HG03097 (cell line): ENCODE measurements around the gene NECTIN3.
A peak's percentile ranks its signal among the peaks of the same experiment; 100 is the strongest.

ENCODE experiments used
- ATAC-seq: cut with Tn5 transposase; IDR thresholded peaks from one replicate; pipeline ENCODE4 v1.9.1; 2021; ENCODE audit not compliant: unreplicated experiment, low FRiP score

Gene NECTIN3, protein sequence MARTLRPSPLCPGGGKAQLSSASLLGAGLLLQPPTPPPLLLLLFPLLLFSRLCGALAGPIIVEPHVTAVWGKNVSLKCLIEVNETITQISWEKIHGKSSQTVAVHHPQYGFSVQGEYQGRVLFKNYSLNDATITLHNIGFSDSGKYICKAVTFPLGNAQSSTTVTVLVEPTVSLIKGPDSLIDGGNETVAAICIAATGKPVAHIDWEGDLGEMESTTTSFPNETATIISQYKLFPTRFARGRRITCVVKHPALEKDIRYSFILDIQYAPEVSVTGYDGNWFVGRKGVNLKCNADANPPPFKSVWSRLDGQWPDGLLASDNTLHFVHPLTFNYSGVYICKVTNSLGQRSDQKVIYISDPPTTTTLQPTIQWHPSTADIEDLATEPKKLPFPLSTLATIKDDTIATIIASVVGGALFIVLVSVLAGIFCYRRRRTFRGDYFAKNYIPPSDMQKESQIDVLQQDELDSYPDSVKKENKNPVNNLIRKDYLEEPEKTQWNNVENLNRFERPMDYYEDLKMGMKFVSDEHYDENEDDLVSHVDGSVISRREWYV

DNA sequence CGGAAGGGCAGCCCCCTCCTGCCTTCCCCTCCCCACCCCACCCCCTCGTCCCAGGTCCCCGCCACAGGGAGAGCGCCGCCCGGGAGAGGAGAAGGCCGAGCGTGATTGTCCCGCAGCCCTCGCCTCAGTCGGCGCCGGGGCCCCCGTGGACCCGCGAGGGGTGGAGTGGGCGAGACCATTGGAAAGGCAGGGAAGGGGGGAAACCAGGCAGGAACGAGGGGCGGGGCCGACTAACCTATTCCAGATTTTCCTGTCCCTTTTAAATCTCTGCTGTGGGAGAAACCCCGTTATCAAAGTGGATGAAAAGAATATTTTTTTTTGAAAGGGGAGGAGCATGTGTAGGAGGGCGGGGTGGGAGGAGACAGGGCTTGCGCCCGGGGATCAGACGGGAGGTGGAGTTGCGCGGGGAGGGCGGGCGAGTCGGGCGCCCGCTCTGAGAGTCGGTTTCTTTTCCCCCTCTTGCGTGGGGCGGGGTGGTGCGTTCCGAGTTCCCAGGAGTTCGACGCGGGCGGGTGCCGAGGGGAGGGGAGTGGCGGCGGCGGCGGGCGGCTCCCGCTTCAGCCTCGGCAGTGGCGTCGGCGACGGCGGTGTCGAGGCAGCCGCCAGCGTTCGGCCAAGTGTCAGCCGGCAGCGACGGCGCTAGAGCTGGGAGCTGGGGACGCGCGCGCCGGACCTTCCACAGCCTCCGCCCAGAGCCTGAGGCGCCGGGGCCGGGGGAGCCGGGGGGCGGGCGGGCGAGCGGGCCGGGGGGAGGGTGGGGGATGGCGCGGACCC lies at the start of gene NECTIN3:
TSS of gene NECTIN3 (plus strand) at position 560 of the 774 bp plus-strand sequence. CDS start at position 762, 202 bp downstream.
- peak; percentile 66 for ATAC-seq

DNA sequence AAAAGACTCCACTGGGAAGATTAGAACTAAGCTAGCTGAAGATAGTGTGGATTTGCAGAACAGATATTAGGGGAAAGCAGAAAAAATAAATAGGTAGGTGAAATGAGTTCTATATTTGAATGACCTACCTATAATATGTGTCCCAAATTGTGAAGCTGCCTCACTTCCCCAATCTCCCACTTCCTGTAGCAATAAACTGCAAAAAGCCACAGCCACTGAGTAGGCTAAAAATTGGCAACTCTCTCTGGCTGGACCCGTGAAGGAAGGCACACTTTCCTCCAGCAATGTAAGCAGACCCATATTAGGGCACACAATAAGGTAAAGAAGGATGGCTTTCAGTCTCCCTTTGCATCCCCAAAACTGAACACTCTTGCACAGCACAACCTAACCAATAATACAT lies 43.7 kb upstream of the NECTIN3 start:
- ATAC-seq = no peak

DNA sequence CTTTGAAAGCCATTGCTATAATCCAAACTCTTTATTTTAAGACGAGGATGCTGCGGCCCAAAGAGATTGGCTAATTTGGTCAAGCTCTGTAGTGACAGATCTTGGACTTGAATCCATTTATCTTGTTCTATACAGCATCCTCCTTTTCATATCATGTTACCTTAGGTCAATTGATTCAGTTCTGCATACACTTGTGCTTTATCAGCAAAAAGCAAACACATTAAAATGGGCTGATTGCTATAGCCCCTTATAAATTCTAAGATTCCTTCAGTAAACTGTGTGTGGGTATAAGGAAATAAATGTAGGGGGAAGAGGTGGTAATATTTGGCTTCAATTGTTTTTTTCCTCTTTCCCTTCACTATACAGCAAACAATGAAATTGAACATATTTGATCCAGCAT lies 40.1 kb upstream of the NECTIN3 start:
- no peak for ATAC-seq

DNA sequence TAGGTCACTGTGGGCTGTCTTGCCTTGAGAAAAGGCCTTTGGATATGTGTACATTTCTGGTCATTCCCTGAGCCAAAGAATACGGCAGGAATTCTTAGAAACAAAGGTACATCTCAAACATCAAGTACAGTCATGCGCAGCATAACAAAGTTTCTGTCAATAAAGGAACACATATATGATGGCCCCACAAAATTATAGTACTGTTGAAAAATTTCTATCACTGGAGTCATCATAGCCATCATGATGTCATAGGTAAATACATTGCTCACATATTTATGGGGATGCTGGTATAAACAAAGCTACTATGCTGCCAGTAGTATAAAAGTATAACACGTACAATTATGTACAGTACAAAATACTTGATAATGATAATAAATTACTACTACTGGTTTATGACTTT lies 38.9 kb upstream of the NECTIN3 start:
- no peak for ATAC-seq

DNA sequence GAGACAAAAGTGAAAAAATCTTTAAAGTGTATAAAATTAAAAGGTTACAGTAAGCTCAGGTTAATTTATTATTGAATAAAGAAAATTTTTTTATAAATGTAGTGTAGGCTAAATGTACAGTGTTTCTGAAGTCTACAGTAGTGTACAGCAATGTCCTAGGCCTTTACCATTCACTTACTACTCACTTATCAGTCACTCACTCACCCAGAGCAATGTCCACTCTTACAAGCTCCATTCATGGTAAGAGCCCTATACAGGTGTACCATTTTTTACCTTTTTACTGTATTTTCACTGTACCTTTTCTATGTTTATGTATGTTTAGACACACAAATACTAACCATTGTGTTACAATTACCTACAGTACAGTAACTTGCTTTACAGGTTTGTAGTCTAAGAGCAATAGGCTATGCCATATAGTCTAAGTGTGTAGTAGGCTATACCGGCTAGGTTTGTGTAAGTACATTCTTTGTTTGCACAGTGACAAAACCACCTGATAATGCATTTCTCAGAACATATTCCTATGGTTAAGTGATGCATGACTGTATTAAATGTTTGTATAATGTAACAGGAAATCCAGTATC lies 38.1 kb upstream of the NECTIN3 start:
- ATAC-seq = no peak

DNA sequence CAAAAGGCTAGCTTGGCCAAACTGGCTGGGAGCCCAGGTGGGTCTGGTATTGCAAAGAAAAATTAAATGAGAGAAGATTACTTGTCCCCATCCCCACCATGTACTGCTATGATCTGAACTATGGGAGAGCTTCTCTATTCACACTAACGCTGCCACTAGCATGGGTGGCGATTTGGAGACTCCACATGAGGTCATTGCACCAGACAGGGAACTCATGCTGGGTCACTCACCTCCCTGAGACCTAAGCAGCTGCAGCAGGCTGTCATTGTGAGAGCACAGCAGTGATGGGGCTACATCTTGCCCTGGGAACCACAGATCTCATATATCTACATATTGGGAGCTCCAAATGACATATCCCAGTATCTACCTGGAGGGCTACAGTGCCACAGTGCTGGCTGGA lies 36.3 kb upstream of the NECTIN3 start:
- no peak for ATAC-seq

DNA sequence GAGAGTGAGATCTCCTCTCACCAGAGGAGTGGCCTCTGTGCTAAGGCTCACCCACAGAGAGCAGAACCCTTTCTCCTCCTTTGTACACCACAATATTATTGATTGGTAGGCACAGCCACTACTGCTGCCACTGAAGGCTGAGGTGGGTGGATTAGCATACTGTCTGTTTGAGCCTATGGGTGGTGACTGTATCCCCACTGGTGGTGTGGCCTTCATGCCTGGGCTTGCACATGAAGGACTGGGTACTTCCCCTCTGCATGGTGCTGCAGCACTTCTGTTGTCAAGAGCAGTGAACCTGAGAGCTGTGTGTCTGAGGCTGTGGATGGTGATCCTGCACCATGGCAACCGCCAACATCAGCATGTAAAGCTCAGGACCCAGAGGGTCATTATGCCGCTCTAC lies 35.7 kb upstream of the NECTIN3 start:
- ATAC-seq = no peak

DNA sequence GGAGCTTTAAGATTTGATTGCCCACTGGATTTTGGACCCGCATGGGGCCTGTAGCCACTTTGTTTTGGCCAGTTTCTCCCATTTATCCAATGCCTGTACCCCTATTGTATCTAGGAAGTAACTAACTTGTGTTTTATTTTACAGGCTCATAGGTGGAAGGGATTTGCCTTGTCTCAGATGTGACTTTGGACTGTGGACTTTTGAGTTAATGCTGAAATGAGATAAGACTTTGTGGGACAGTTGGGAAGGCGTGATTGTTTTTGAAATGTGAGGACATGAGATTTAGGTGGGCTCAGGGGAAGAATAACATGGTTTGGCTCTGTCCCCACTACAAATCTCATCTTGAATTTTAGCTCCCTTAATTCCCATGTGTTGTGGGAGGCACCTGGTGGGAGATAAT lies 30.7 kb upstream of the NECTIN3 start:
- no peak for ATAC-seq

DNA sequence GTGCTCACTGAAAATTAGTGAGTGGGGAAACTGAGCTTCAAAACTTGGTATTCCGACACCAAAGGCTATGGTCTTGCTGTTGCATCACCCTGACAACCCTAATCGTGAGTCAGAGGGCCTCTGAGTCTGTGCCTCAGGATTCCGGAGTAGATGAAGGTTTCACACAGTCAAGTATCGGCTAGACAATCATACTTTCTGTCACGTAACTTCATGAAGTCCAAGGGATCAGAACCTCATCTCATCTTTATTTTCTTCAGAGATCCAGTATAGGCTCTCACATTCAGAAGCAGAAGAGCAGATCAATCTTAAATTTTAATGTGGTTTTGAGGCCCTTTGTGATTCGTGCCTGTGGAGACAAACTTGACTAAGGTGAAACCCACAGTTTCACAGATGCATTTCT lies 26.1 kb upstream of the NECTIN3 start:
- no peak for ATAC-seq

DNA sequence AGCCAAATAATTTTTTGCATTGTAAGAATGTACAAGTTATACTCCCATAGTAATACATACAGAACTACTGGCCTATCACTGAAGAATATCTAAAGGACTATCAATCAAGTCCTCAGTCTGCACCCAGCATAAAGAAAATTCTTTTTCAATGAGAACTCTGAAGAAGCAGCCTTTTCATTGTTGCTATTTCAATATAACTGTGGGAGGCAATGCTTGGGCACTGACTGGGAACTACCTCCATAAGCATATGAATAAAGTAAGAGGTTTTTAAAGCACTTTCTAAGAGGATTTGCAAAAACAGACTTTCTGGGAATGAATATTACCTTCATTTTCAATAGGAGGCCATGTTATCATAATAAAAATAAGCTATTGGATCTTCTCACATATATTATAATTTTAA lies 24.6 kb upstream of the NECTIN3 start:
- ATAC-seq = no peak

DNA sequence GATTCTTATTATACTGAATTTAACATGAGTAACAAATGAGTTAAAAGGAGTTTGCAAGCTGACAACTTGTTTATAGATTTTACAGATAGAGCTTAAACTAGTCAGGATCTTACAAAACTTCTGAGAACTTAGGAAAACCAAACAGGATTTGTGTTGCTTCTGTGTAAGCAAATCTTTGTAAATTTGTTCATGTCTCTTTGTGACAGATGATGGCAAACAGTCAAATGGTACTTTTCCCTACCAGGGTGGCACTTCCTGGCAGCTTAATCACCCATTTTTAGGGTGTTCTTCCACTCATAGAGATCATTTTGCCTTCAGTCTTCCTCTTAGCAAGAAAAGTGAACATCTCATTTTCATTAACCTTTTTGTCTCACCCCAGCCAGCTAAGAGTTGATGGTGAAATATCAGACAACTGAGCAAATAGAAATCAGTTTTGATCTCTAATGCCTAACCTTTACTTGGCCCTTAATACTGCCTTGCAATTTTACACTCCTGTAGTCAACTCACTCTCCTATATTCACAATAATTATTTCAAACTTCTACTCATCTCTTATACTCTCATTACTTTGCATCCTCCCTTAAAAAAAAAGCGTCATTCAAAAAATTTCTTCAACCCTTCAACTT lies 23.7 kb upstream of the NECTIN3 start:
- ATAC-seq = no peak

DNA sequence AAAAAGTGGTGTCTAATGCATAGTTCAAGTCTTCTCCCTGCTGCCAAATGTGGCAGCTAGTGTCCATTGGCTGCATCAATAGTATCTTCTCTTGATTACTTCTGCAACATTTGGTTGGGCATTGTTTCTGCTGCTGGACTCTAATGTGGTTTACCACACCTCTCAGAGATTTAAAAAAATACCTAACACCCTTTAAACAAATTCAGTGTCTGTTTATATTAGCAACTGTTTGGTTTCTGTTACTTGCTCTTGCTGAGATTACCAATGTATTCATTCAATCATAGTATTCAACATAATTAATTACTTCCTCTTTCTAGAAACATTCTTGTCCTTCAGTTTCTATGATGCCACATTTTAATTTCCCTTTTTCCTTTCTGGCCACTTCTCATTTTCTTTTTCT lies 20.3 kb upstream of the NECTIN3 start:
- ATAC-seq = no peak

DNA sequence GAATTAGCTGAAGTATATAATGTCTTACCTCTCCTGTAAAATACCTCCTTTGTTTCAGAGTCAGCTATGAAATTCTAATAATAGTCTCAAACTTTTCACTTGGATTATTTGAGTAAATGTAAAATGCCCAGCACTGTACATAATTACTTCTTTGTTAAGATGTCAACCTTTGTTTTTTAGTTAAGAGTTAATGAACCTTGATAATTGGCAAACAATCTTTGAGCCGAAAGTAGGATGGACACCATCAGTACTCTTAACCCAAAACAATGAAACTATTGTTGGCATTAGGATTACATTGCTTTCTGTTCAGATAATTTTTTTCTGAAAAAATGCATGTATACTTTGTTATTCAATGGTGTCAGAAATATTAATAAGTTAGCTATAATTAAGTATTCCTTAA lies 3.0 kb upstream of the NECTIN3 start:
- ATAC-seq = no peak

DNA sequence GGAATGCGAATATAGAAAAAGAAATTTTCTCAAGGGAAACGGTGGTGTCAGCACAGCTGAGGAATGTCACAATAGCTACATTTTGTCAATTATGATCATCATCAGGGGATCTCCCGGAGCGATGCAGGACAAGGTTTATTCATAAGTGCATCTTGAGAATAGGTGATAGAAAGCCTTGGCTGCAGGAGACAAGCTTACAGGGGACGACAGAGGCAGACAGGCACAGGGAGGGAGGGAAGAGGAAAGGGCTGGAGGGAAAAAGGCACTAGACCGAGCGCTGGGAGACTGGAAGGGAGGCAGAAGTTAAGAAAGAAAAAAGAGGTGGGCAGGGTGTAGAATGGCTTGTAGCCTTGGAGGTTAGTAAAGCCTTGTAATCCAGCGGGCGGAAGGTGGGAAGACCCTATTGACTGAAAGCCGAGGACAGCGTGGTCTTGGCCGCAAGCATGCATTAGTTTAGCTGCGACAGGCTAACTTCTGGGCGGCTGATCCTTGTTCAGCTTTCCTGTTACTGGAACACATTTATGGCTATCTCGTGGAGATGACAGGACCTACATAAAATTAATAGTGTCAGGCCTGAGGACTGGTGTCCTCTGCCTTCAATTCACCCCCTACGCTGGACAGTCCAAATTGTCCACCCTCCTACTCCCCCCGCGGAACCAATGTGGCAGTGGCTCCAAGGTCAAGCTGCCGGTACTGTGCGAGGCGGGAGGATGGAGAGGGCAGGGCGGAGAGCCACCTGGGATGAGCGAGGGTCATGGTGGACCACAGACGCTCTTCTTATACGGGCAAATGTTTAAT lies 1.4 kb upstream of the NECTIN3 start:
- ATAC-seq = no peak

DNA sequence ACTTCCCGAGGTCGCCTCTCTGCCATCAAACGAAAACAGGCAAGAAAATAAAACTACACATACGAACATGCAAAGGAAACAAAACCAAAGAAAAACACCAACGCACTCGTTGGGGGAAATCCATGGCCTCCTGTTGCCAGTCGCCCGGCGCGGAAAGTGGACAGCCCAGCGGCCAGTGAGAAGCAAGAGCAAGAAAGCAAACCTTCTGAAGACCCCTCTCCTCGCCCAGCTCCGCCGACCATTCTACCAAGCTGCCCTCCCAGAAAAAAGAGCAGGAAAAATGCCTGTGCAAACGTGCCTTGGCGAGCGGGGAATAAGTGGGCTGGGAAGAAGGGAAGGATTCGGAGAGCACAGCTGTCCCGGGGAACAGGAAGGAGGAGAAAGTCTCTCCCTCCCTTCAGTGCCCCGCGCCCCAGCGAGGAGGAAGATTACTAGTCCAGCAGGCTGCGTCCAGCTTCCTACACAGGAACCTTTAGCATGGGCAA lies 802 bp upstream of the NECTIN3 start:
- ATAC-seq = no peak

DNA sequence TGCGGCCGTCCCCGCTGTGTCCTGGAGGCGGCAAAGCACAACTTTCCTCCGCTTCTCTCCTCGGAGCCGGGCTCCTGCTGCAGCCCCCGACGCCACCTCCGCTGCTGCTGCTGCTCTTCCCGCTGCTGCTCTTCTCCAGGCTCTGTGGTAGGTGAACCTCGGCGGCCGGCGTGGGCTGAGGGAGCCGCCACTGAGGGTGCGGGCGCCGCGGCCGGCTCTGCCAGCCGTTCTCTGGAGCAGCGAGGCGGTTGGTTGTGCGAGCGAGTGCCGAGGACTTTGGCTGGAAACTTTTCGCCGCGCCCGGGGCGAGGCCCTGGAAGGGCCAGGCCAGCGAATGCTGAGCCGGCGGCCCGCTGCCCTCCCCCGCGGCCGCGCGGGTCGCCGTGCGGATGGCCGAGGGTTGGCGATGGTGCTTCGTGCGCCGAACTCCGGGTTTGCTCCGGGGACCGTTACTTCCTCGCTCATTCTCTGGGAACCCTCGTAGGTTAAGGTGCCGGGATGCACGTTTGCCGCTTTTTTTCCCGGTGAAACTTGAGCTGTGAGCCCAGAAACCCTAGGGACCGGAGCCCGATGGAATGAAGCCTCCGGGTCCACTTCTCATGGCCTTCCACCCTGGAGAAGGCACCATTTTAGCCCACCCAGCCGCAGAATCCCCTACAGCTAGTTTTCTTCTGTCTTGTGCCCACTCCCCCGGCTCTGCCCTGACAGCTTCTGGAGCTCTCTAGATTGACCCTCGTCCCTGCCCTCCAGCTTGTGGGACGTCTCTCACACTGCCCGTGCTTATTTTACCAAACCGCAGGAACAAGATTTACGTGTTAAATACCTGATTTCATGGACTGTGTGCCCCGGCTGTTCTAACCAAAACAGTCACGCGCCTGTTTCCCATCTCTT lies 660 bp downstream of the NECTIN3 start:
- ATAC-seq = no peak

DNA sequence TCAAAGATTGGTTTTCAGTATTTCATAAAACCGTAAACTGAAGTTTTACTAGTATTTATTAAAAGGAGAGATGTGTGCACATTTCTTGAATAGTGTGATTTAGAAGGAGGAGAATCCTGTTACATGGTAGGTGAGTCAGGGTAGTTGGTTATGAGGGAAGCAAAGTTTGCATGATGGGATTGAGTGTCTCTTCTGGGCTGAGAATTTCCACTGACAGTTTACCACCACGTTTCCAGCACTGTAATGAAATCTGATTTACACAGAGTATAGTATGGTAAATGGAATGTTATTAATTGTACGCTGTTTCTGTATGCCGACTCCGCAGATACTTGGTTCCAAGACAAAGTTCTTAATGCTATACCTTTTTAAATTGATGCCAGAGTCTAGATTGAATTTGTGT lies 1.6 kb downstream of the NECTIN3 start:
- ATAC-seq = no peak

DNA sequence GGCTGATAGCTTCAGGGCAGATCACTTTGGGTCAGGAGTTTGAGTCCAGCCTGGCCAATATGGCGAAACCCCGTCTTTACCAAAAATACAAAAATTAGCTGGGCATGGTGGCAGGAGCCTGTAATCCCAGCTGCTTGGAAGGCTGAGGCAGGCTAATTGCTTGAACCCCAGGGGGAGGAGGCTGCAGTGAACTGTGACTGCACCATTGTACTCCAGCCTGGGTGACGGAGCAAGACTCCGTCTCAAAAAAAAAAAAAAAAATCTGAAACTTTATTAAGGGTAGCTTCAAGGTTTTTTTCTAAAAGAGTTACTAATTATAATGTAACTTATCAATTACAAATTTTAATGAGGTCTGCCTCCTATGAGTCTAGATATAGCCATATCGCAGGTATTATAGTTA lies 5.1 kb downstream of the NECTIN3 start:
- no peak for ATAC-seq

DNA sequence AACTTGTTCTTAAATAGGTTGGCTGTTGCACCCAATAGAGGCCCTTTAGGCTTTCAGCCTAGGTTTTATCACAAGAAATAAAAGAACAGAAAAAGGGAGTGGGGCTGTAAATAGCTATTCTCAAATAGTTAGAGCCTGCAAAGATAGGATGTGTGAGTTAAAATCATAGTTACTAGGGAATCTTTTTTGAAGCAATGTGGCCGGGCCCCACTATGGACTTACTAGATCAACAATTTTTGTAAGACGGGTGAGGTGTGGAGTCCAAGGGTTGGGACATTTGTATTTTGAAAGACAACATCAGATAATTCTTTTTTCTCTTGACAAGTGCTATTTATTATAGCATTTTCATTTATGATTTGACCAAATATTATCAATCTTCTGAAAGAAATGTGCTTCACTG lies 5.8 kb downstream of the NECTIN3 start:
- ATAC-seq = no peak
